ENCODE results near the gene NR2F2.

Gene NR2F2

DNA sequence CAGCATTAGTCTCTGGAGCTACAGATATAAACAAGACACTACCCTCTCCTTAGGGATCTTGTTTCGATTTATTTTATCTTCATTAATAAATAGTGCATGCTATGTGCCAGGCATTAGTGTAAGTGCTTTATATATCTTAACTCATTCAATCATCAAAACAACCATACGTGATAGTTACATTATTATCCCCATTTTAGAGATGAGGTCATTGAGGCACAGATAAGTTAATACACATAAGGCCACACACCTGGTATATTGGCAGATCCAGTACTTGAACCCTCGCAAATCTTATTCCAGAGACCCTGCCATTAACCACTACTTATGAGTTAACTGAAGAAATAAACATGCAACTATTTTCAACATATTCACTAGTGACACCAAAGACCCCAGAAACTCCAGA, 25.7 kb upstream of the NR2F2 start:
- H3K36me3 ChIP-seq (replicated peaks in 1 of 2; ENCODE audit: control insufficient read depth in 2 of 2, insufficient read depth in 2 of 2, low read length in 2 of 2): peaks cover 0 to 2% of the 10 kb centered on the region in 2 donors
- H3K18ac ChIP-seq (ENCODE audit: low read length): no peak overlapping the region
- H3K4me1 ChIP-seq (ENCODE audit: control insufficient read depth in 2 of 2, insufficient read depth in 1 of 2, low read depth in 1 of 2, low read length in 2 of 2): peaks cover 0 to 2% of the 10 kb centered on the region in 2 donors
- no peak overlapping the region for H3K4me3 ChIP-seq (ENCODE audit: low read length in 2 of 2)
- H3K79me1 ChIP-seq (ENCODE audit: low read depth, low read length): no peaks in the 10 kb centered on the region
- no peak overlapping the region for H3K9ac ChIP-seq (ENCODE audit: low read depth, low read length, poor library complexity)
- no peak overlapping the region for H2BK5ac ChIP-seq (ENCODE audit: low read length)
- H3K27me3 ChIP-seq (ENCODE audit: control insufficient read depth in 3 of 3, insufficient read depth in 3 of 3, low read depth in 1 of 3, low read length in 3 of 3): no peaks in the 10 kb centered on the region
- no peaks in the 10 kb centered on the region for H3K9me3 ChIP-seq (replicated peaks in 1 of 2; ENCODE audit: control insufficient read depth in 2 of 2, insufficient read depth in 1 of 2, low read depth in 1 of 2, low read length in 2 of 2)
- H4K91ac ChIP-seq (ENCODE audit: low read depth, low read length, poor library complexity): no peak overlapping the region
- H3K27ac ChIP-seq (replicated peaks; ENCODE audit: low read length): no peak overlapping the region
- no peak overlapping the region for H3K4me2 ChIP-seq (ENCODE audit: insufficient read depth, low read length, poor library complexity, severe bottlenecking)
- H3K4ac ChIP-seq (ENCODE audit: low read length): no peak overlapping the region
- H3K23ac ChIP-seq (ENCODE audit: low read depth, low read length, poor library complexity): no peak overlapping the region
- H2BK12ac ChIP-seq (ENCODE audit: low read length): no peak overlapping the region
- no CpG with 5 or more reads among the region's 3 CpGs for WGBS, 2 donors (ENCODE audit: extremely low coverage in 2 of 2, insufficient read length in 2 of 2, insufficient replicate concordance in 1 of 2)
- H2AFZ ChIP-seq (ENCODE audit: low read length): no peak overlapping the region
- H4K8ac ChIP-seq (ENCODE audit: low read depth, low read length): no peak overlapping the region
- no peak for DNase-seq (ENCODE audit: low spot score)
- H3K14ac ChIP-seq (ENCODE audit: low read length): no peak overlapping the region
- no peak overlapping the region for H2BK120ac ChIP-seq (ENCODE audit: low read depth, low read length)
- H2AK5ac ChIP-seq (ENCODE audit: low read depth, low read length): no peak overlapping the region
- no peak overlapping the region for H2BK15ac ChIP-seq (ENCODE audit: low read length)

DNA sequence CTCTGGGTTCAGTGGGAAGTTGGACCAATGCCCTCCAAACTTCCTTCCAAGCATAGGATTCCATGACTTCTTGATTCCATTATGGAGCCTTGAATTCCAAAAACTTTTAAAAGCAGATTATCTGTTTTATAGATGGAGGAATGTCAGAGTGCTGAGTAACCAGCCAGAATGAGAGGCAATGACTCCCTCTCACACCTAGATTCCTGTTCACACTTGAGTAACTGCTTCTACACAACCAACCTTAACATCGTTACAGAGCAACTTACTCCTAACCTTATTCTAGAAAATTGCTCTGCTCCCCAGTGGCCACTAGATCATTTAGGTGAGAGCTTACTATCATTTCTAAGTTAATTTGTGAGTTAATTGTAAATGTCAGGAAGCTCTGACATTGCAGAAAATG, 24.2 kb upstream of the NR2F2 start:
- no peak for DNase-seq (ENCODE audit: low spot score)
- Histone ChIP-seq H3K4me1 (ENCODE audit: control insufficient read depth in 2 of 2, insufficient read depth in 1 of 2, low read depth in 1 of 2, low read length in 2 of 2) (peaks cover 0 to 2% of the 10 kb centered on the region in 2 donors), H2AK5ac (ENCODE audit: low read depth, low read length) (no peak overlapping the region), H3K4me2 (ENCODE audit: insufficient read depth, low read length, poor library complexity, severe bottlenecking) (no peak overlapping the region), H3K14ac (ENCODE audit: low read length) (no peak overlapping the region), H3K4me3 (ENCODE audit: low read length in 2 of 2) (no peak overlapping the region), H3K36me3 (replicated peaks in 1 of 2; ENCODE audit: control insufficient read depth in 2 of 2, insufficient read depth in 2 of 2, low read length in 2 of 2) (peaks cover 0 to 2% of the 10 kb centered on the region in 2 donors), H3K27me3 (ENCODE audit: control insufficient read depth in 3 of 3, insufficient read depth in 3 of 3, low read depth in 1 of 3, low read length in 3 of 3) (no peaks in the 10 kb centered on the region), H3K79me1 (ENCODE audit: low read depth, low read length) (no peaks in the 10 kb centered on the region), H3K9ac (ENCODE audit: low read depth, low read length, poor library complexity) (no peak overlapping the region), H4K91ac (ENCODE audit: low read depth, low read length, poor library complexity) (no peak overlapping the region), H3K18ac (ENCODE audit: low read length) (no peak overlapping the region), H3K9me3 (replicated peaks in 1 of 2; ENCODE audit: control insufficient read depth in 2 of 2, insufficient read depth in 1 of 2, low read depth in 1 of 2, low read length in 2 of 2) (no peaks in the 10 kb centered on the region), H2BK120ac (ENCODE audit: low read depth, low read length) (no peak overlapping the region), H2BK5ac (ENCODE audit: low read length) (no peak overlapping the region), H2AFZ (ENCODE audit: low read length) (no peak overlapping the region), H2BK15ac (ENCODE audit: low read length) (no peak overlapping the region), H3K27ac (replicated peaks; ENCODE audit: low read length) (no peak overlapping the region), H3K4ac (ENCODE audit: low read length) (no peak overlapping the region), H2BK12ac (ENCODE audit: low read length) (no peak overlapping the region), H4K8ac (ENCODE audit: low read depth, low read length) (no peak overlapping the region), H3K23ac (ENCODE audit: low read depth, low read length, poor library complexity) (no peak overlapping the region)
- no CpG with 5 or more reads among the region's 1 CpG for WGBS, 2 donors (ENCODE audit: extremely low coverage in 2 of 2, insufficient read length in 2 of 2, insufficient replicate concordance in 1 of 2)

DNA sequence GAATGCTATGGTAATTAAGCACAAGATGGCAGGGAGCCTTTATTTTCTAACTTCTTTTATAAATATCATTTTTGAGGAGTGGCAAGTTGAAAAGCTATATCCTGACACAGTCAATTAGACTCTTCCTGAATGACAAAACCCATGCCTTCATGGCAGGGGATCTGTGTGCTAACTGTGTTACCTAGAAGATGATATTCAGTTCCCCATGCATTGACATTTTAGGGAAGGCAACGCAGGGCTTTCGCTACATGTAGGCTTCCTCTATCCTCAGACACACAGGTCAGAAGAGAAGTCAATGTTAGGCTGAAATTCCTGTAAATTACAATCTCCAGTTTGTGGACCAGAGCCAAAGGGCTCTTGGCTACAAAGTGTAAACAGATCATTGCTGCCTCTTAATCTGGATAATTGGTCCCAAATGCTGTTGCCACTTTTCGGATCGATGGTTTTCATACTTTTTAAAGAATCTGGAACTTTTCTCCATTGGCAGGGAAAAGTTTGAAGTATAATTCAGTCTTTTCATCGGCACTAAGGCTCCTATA, 22.6 kb upstream of the NR2F2 start:
- no peak overlapping the region for H4K8ac ChIP-seq (ENCODE audit: low read depth, low read length)
- no peak overlapping the region for H4K91ac ChIP-seq (ENCODE audit: low read depth, low read length, poor library complexity)
- H3K36me3 ChIP-seq (replicated peaks in 1 of 2; ENCODE audit: control insufficient read depth in 2 of 2, insufficient read depth in 2 of 2, low read length in 2 of 2): peaks cover 0 to 2% of the 10 kb centered on the region in 2 donors
- no peak overlapping the region for H2AFZ ChIP-seq (ENCODE audit: low read length)
- H3K27ac ChIP-seq (replicated peaks; ENCODE audit: low read length): no peak overlapping the region
- H2BK15ac ChIP-seq (ENCODE audit: low read length): no peak overlapping the region
- H2BK5ac ChIP-seq (ENCODE audit: low read length): no peak overlapping the region
- H3K79me1 ChIP-seq (ENCODE audit: low read depth, low read length): no peaks in the 10 kb centered on the region
- H3K4me2 ChIP-seq (ENCODE audit: insufficient read depth, low read length, poor library complexity, severe bottlenecking): no peak overlapping the region
- no peak overlapping the region for H3K18ac ChIP-seq (ENCODE audit: low read length)
- DNase-seq (ENCODE audit: low spot score): no peak
- H3K9me3 ChIP-seq (replicated peaks in 1 of 2; ENCODE audit: control insufficient read depth in 2 of 2, insufficient read depth in 1 of 2, low read depth in 1 of 2, low read length in 2 of 2): no peaks in the 10 kb centered on the region
- H3K27me3 ChIP-seq (ENCODE audit: control insufficient read depth in 3 of 3, insufficient read depth in 3 of 3, low read depth in 1 of 3, low read length in 3 of 3): no peaks in the 10 kb centered on the region
- H3K23ac ChIP-seq (ENCODE audit: low read depth, low read length, poor library complexity): no peak overlapping the region
- no peak overlapping the region for H2AK5ac ChIP-seq (ENCODE audit: low read depth, low read length)
- H2BK120ac ChIP-seq (ENCODE audit: low read depth, low read length): no peak overlapping the region
- H3K4me1 ChIP-seq (ENCODE audit: control insufficient read depth in 2 of 2, insufficient read depth in 1 of 2, low read depth in 1 of 2, low read length in 2 of 2): peaks cover 2 to 6% of the 10 kb centered on the region in 2 donors
- no peak overlapping the region for H3K14ac ChIP-seq (ENCODE audit: low read length)
- no peak overlapping the region for H3K9ac ChIP-seq (ENCODE audit: low read depth, low read length, poor library complexity)
- H3K4me3 ChIP-seq (ENCODE audit: low read length in 2 of 2): no peak overlapping the region
- WGBS, 2 donors (ENCODE audit: extremely low coverage in 2 of 2, insufficient read length in 2 of 2, insufficient replicate concordance in 1 of 2): no CpG with 5 or more reads among the region's 5 CpGs
- no peak overlapping the region for H3K4ac ChIP-seq (ENCODE audit: low read length)
- no peak overlapping the region for H2BK12ac ChIP-seq (ENCODE audit: low read length)

DNA sequence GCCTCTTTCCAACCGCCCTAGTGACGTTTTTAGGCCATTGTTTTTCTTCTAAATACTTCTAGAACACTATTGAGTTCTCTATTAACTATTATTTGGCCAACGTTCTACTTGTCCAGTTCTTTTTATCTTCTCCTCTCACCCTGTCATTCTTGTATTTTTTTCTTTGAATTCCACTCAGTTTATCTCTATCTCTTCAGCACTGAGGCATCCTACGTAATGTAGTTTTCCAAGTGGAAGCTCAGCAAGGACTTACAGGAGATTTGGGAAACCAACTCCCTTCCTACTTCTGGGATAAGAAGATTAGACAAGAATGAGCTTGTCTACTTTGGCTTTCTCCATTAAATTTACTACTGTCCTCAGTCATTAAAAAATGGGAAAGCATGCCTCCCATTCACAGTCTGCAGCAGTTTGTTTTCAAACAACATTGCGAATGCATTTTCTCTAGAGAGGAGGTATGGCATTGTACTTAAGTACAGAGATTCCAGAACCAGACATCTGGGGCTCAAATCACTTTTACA, 21.3 kb upstream of the NR2F2 start:
- no peak overlapping the region for H2BK12ac ChIP-seq (ENCODE audit: low read length)
- H3K27me3 ChIP-seq (ENCODE audit: control insufficient read depth in 3 of 3, insufficient read depth in 3 of 3, low read depth in 1 of 3, low read length in 3 of 3): no peaks in the 10 kb centered on the region
- H2BK15ac ChIP-seq (ENCODE audit: low read length): no peak overlapping the region
- H3K14ac ChIP-seq (ENCODE audit: low read length): no peak overlapping the region
- H2AK5ac ChIP-seq (ENCODE audit: low read depth, low read length): no peak overlapping the region
- no peak overlapping the region for H3K23ac ChIP-seq (ENCODE audit: low read depth, low read length, poor library complexity)
- no peak overlapping the region for H3K27ac ChIP-seq (replicated peaks; ENCODE audit: low read length)
- H3K18ac ChIP-seq (ENCODE audit: low read length): no peak overlapping the region
- no peak overlapping the region for H2AFZ ChIP-seq (ENCODE audit: low read length)
- no peak overlapping the region for H4K8ac ChIP-seq (ENCODE audit: low read depth, low read length)
- H3K36me3 ChIP-seq (replicated peaks in 1 of 2; ENCODE audit: control insufficient read depth in 2 of 2, insufficient read depth in 2 of 2, low read length in 2 of 2): peaks cover 0 to 5% of the 10 kb centered on the region in 2 donors
- DNase-seq (ENCODE audit: low spot score): no peak
- no peak overlapping the region for H2BK120ac ChIP-seq (ENCODE audit: low read depth, low read length)
- no peak overlapping the region for H3K4ac ChIP-seq (ENCODE audit: low read length)
- no peaks in the 10 kb centered on the region for H3K79me1 ChIP-seq (ENCODE audit: low read depth, low read length)
- no peak overlapping the region for H2BK5ac ChIP-seq (ENCODE audit: low read length)
- no peak overlapping the region for H3K4me3 ChIP-seq (ENCODE audit: low read length in 2 of 2)
- no peak overlapping the region for H3K4me2 ChIP-seq (ENCODE audit: insufficient read depth, low read length, poor library complexity, severe bottlenecking)
- H3K9ac ChIP-seq (ENCODE audit: low read depth, low read length, poor library complexity): no peak overlapping the region
- H3K4me1 ChIP-seq (ENCODE audit: control insufficient read depth in 2 of 2, insufficient read depth in 1 of 2, low read depth in 1 of 2, low read length in 2 of 2): peaks cover 3 to 6% of the 10 kb centered on the region in 2 donors
- H4K91ac ChIP-seq (ENCODE audit: low read depth, low read length, poor library complexity): no peak overlapping the region
- H3K9me3 ChIP-seq (replicated peaks in 1 of 2; ENCODE audit: control insufficient read depth in 2 of 2, insufficient read depth in 1 of 2, low read depth in 1 of 2, low read length in 2 of 2): no peaks in the 10 kb centered on the region
- no CpG with 5 or more reads among the region's 5 CpGs for WGBS, 2 donors (ENCODE audit: extremely low coverage in 2 of 2, insufficient read length in 2 of 2, insufficient replicate concordance in 1 of 2)
